Astrocyte (in vitro differentiated cells and primary cell): ENCODE data around the gene SCGB1C2. TPM values are rescaled to one million over a fixed set of nuclear protein-coding genes. Genes with fewer than 3 reads are reported as not detected.

Source experiments
- DNase-seq: peaks from one replicate; pipeline ENCODE4 v3.0.0-alpha.2; 2010; ENCODE audit warnings: low read depth
- FAIRE-seq: peaks from 2 replicates; lab custom pipeline; 2011; peaks lifted over from hg19 to GRCh38; lab: Jason Lieb, UNC
- H2AFZ ChIP-seq: 2 replicates; pipeline ENCODE4 v1.6.0; 2012; ENCODE audit warnings: low read depth, low read length, inconsistent platforms
- H3K27ac ChIP-seq: 2 replicates; pipeline ENCODE4 v1.5.1; 2011; ENCODE audit warnings: low read depth, low read length, inconsistent platforms
- H3K27me3 ChIP-seq: 2 replicates; pipeline ENCODE4 v1.6.0; 2011; ENCODE audit warnings: low read length, inconsistent platforms; ENCODE audit not compliant: insufficient read depth
- H3K36me3 ChIP-seq: 2 replicates; pipeline ENCODE4 v1.5.1; 2011; ENCODE audit warnings: low read length, inconsistent platforms; ENCODE audit not compliant: insufficient read depth
- H3K4me1 ChIP-seq: 2 replicates; pipeline ENCODE4 v1.5.1; 2011; ENCODE audit warnings: low read length, inconsistent platforms; ENCODE audit not compliant: insufficient read depth
- H3K4me2 ChIP-seq: 2 replicates; pipeline ENCODE4 v1.6.0; 2012; ENCODE audit warnings: low read length, inconsistent platforms
- H3K4me3 ChIP-seq: 2 replicates; pipeline ENCODE4 v1.5.1; 2011; ENCODE audit warnings: low read depth, mild to moderate bottlenecking, low read length, inconsistent platforms; ENCODE audit not compliant: insufficient read depth
- H3K79me2 ChIP-seq: 2 replicates; pipeline ENCODE4 v1.6.0; 2012; ENCODE audit warnings: mild to moderate bottlenecking, low read length, inconsistent platforms; ENCODE audit not compliant: insufficient read depth
- H3K9ac ChIP-seq: 2 replicates; pipeline ENCODE4 v1.6.0; 2012; ENCODE audit warnings: mild to moderate bottlenecking, low read length, inconsistent platforms
- H3K9me3 ChIP-seq: 2 replicates; pipeline ENCODE4 v1.5.1; 2012; ENCODE audit warnings: low read depth, mild to moderate bottlenecking, low read length, inconsistent platforms; ENCODE audit not compliant: insufficient read depth
- H4K20me1 ChIP-seq: 2 replicates; pipeline ENCODE4 v1.6.0; 2012; ENCODE audit warnings: low read length, inconsistent platforms; ENCODE audit not compliant: insufficient read depth
- H3K27ac Mint-ChIP-seq: one replicate; pipeline ENCODE4 v1.8.0; 2021; ENCODE audit warnings: mild to moderate bottlenecking, mixed read lengths; ENCODE audit not compliant: unreplicated experiment
- H3K27me3 Mint-ChIP-seq: one replicate; pipeline ENCODE4 v1.8.0; 2021; ENCODE audit warnings: low read depth, mixed read lengths; ENCODE audit not compliant: unreplicated experiment
- H3K36me3 Mint-ChIP-seq: one replicate; pipeline ENCODE4 v1.8.0; 2021; ENCODE audit warnings: low read depth, mixed read lengths; ENCODE audit not compliant: unreplicated experiment
- H3K4me1 Mint-ChIP-seq: one replicate; pipeline ENCODE4 v1.8.0; 2021; ENCODE audit warnings: low read depth, mixed read lengths; ENCODE audit not compliant: unreplicated experiment
- H3K4me3 Mint-ChIP-seq: one replicate; pipeline ENCODE4 v1.8.0; 2021; ENCODE audit warnings: mild to moderate bottlenecking, moderate library complexity, mixed read lengths; ENCODE audit not compliant: unreplicated experiment
- H3K9me3 Mint-ChIP-seq: one replicate; pipeline ENCODE4 v1.8.0; 2021; ENCODE audit warnings: mild to moderate bottlenecking, mixed read lengths; ENCODE audit not compliant: unreplicated experiment
- CTCF ChIP-seq: IDR thresholded peaks from 2 replicates; pipeline ENCODE4 v1.5.1; 2011; ENCODE audit warnings: low read depth, mild to moderate bottlenecking, inconsistent platforms, low read length, moderate library complexity; ENCODE audit not compliant: insufficient read depth
- EZH2 ChIP-seq: IDR thresholded peaks from 2 replicates; pipeline ENCODE4 v1.6.1; 2012; ENCODE audit warnings: mild to moderate bottlenecking, low read length, inconsistent platforms; ENCODE audit not compliant: insufficient read depth
- total RNA-seq: library from RNA; stranded (reverse); gene quantifications from 2 replicates; pipeline ENCODE4 v1.2.1, GENCODE V29; 2021

SCGB1C2 gene
- total RNA-seq, 1 donor from 2014 or later = not detected

- Histone ChIP-seq H3K9me3 (no peaks in the 10 kb centered on the region), H2AFZ (no peak overlapping the region), H3K9ac (no peak overlapping the region), H3K27me3 (peaks cover 2% of the 10 kb centered on the region), H3K4me2 (no peak overlapping the region), H3K4me3 (no peak overlapping the region), H3K4me1 (no peaks in the 10 kb centered on the region), H3K36me3 (no peaks in the 10 kb centered on the region), H4K20me1 (no peaks in the 10 kb centered on the region), H3K27ac (no peak overlapping the region), H3K79me2 (no peaks in the 10 kb centered on the region)
- Mint-ChIP-seq H3K4me3 (no peak overlapping the region), H3K27me3 (peaks cover 33% of the 10 kb centered on the region), H3K9me3 (no peaks in the 10 kb centered on the region), H3K27ac (no peak overlapping the region), H3K36me3 (no peaks in the 10 kb centered on the region), H3K4me1 (no peaks in the 10 kb centered on the region)
- no peak for DNase-seq
- no peak for TF ChIP-seq CTCF
- TF ChIP-seq EZH2 = no peak
- FAIRE-seq = no peak
Observed at GRCh38 chr17:159609-160008, 22.2 kb downstream of the SCGB1C2 start.

- Mint-ChIP-seq H3K9me3 (no peaks in the 10 kb centered on the region), H3K27me3 (peaks cover 30% of the 10 kb centered on the region), H3K4me3 (no peak overlapping the region), H3K27ac (no peak overlapping the region), H3K4me1 (no peaks in the 10 kb centered on the region), H3K36me3 (no peaks in the 10 kb centered on the region)
- Histone ChIP-seq H3K79me2 (no peaks in the 10 kb centered on the region), H3K36me3 (no peaks in the 10 kb centered on the region), H3K9ac (no peak overlapping the region), H3K4me2 (no peak overlapping the region), H3K9me3 (no peaks in the 10 kb centered on the region), H3K4me3 (no peak overlapping the region), H4K20me1 (no peaks in the 10 kb centered on the region), H2AFZ (no peak overlapping the region), H3K27me3 (peaks cover 2% of the 10 kb centered on the region), H3K4me1 (no peaks in the 10 kb centered on the region), H3K27ac (no peak overlapping the region)
- DNase-seq (no peak), FAIRE-seq (no peak)
- no peak for TF ChIP-seq EZH2
- no peak for TF ChIP-seq CTCF
Observed at GRCh38 chr17:160336-160735, 23.0 kb downstream of the SCGB1C2 start.

- H3K27me3 Mint-ChIP-seq = peaks cover 29% of the 10 kb centered on the region
- H3K4me1 Mint-ChIP-seq = no peaks in the 10 kb centered on the region
- TF ChIP-seq CTCF = no peak
- TF ChIP-seq EZH2 = no peak
- Histone ChIP-seq H3K9me3 (no peaks in the 10 kb centered on the region), H3K4me1 (no peaks in the 10 kb centered on the region), H4K20me1 (no peaks in the 10 kb centered on the region), H3K4me3 (no peak overlapping the region), H3K27ac (no peak overlapping the region), H3K27me3 (peaks cover 2% of the 10 kb centered on the region), H3K4me2 (no peak overlapping the region), H2AFZ (no peak overlapping the region), H3K36me3 (no peaks in the 10 kb centered on the region), H3K9ac (no peak overlapping the region), H3K79me2 (no peaks in the 10 kb centered on the region)
- DNase-seq = no peak
- H3K4me3 Mint-ChIP-seq = no peak overlapping the region
- no peak overlapping the region for H3K27ac Mint-ChIP-seq
- no peaks in the 10 kb centered on the region for H3K36me3 Mint-ChIP-seq
- FAIRE-seq = no peak
- no peaks in the 10 kb centered on the region for H3K9me3 Mint-ChIP-seq
Observed at GRCh38 chr17:161481-161880, 24.1 kb downstream of the SCGB1C2 start.
